ENCODE measurements around the gene RUBCNL.
A peak's percentile ranks its signal among the peaks of the same experiment; 100 is the strongest.
"Not testable (repeated sequence)": the region's sequence is repeated elsewhere in the genome, so short reads cannot be mapped to it uniquely, and the experiment has no call there.

RUBCNL gene

GRCh38 chr13:46378411-46378810 is 8.6 kb downstream of the RUBCNL start:
- no peak overlapping the region for H3K27ac ChIP-seq

GRCh38 chr13:46377554-46377953 is 9.5 kb downstream of the RUBCNL start:
- H3K27ac ChIP-seq: no peak overlapping the region
- DNase-seq (ENCODE audit: low read depth, low spot score): no peak

More at GRCh38 chr13:46378411-46378810, 8.6 kb downstream of the RUBCNL start:
- no peak for DNase-seq (ENCODE audit: low read depth, low spot score)

DNA sequence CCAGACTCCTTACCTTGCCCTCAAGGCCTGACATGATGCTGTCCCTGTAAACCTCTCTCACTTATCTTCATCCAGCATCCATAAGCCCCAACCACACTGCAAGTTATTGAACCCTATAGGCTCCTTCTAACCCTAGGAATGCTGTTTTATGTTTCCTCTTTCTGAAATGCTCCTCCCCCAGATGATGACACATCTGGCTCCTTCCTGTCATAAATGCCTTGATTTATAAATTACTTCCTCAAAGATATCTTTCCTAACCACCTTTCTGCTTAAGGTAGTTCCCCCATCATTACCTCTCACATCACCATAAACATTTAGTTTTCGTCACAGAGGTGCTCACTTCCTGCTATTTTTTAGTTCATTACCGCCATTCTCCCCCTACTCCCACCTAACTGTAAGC is 12.3 kb downstream of the RUBCNL start:
- no peak for DNase-seq (ENCODE audit: low read depth, low spot score)

GRCh38 chr13:46373623-46374022 is 13.4 kb downstream of the RUBCNL start:
- H3K27ac ChIP-seq: no peak overlapping the region
- DNase-seq (ENCODE audit: low read depth, low spot score): no peak

More for the DNA sequence above, 12.3 kb downstream of the RUBCNL start:
- H3K27ac ChIP-seq: no peak overlapping the region

DNA sequence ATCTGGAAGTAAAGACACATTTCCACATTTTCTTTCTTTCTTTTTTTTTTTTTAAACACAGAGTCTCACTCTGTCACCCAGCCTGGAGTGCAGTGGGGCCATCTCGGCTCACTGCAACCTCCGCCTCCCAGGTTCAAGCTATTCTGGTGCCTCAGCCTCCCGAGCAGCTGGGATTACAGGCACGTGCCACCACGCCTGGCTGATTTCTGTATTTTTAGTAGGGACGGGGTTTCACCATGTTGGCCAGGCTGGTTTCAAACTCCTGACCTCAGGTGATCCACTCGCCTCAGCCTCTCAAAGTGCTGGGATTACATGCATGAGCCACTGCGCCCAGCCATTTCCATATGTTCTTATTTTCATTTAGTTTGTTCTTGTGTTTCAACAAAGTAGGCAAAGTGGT is 14.1 kb downstream of the RUBCNL start:
- not testable (repeated sequence) for DNase-seq (ENCODE audit: low read depth, low spot score); H3K27ac ChIP-seq

GRCh38 chr13:46372071-46372470 is 15.0 kb downstream of the RUBCNL start:
- H3K27ac ChIP-seq: no peak overlapping the region
- no peak for DNase-seq (ENCODE audit: low read depth, low spot score)

DNA sequence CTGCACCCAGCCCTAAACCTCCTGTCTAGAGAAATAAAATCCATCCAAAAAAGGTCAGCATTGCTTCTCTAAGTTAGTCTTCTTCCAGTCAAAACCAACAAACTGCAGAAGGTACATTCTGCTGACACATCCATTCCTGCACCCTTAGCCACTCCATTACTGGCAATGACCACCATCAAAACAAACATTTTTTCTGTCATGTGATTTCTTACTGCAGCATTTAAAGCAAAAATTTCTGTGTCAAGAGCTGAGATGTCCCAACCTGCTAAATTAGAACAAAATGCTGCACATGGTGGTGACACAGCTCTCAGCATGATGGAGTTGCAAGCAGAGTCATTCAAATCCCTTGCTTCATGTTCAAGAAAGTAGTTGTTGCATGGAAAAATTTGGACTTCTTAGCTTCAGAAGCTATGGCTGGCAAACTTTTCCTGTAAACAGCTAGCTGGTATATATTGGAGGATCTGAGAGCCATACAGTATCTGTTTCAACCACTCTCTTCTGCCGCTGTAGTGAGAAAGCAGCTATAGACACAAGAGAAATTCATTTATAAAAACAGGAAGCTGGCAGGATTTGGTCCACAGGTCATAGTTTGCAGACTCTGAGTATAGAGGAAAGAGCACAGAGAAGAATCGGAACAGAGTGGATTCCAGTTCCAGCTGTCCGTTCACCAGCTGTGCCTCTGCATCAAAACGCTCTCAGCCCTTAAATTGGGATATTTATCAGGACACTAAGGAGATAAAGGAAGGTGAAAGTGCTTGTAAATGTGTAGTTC is 17.4 kb downstream of the RUBCNL start:
- H3K27ac ChIP-seq: no peak overlapping the region
- no peak for DNase-seq (ENCODE audit: low read depth, low spot score)

- DNase-seq (ENCODE audit: low read depth, low spot score): no peak
- no peak overlapping the region for H3K27ac ChIP-seq
These were observed 19.3 kb downstream of the RUBCNL start for GRCh38 chr13:46367617-46368327.

- DNase-seq (ENCODE audit: low read depth, low spot score): no peak
These were observed 25.6 kb downstream of the RUBCNL start for GRCh38 chr13:46361276-46361934.

GRCh38 chr13:46360604-46361003 is 26.4 kb downstream of the RUBCNL start:
- no peak overlapping the region for H3K27ac ChIP-seq
- no peak for DNase-seq (ENCODE audit: low read depth, low spot score)

More at GRCh38 chr13:46361276-46361934, 25.6 kb downstream of the RUBCNL start:
- no peak overlapping the region for H3K27ac ChIP-seq

DNA sequence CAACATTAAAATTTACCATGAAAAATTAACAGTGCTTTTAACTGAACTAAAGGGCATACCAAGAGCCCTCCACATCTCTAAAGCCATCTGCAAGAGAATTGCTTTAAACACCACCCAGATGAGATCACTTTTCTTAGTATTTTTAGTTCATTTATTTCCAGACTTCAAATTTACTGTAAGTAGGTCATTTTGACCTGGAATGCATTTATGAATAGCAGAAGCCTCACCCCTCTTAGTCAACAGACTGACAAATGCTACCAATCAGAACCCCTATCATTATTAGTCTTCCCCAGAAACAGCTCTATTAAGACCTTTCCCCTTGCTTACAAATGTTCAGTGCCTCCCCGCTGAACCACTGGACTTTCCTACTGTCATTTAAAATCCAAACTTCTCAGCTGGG is 27.3 kb downstream of the RUBCNL start:
- no peak overlapping the region for H3K27ac ChIP-seq
- DNase-seq (ENCODE audit: low read depth, low spot score): no peak

DNA sequence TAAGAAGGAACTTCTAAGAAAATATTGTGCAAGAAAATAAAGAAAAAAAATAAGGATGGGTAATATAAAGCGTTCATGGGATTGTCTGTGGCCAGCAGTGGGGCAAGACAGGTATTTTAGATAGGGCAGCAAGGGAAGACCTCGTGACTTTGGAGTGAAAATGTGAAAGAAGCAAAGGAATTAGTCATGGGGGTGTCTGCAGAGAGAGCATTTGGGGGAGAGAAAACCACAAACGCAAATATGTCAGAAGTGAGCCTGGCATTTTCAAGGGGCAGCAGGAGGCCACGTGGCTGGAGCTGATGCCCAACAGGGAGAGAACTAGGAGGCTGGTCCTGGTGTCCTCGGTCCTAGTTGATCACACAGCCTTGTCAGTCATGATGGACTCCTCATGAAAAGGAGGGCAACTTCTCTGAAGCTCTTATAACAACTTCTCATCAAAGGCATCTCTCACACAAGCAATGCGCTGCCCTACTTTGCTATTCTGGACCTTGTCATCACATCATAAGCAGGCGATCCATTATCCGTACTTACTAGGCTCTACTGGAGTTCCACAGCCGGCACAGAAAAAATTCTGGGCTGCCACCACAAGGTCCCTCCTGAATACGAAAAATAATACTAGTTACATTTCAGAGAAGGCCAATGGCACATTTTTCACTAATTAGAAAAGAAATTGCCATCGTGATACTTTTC is 31.0 kb downstream of the RUBCNL start:
- DNase-seq (ENCODE audit: low read depth, low spot score): no peak
- no peak overlapping the region for H3K27ac ChIP-seq

- peak overlapping the region; percentile 50 for H3K27ac ChIP-seq
- no peak for DNase-seq (ENCODE audit: low read depth, low spot score)
These were observed 32.0 kb downstream of the RUBCNL start for GRCh38 chr13:46355088-46355468.

DNA sequence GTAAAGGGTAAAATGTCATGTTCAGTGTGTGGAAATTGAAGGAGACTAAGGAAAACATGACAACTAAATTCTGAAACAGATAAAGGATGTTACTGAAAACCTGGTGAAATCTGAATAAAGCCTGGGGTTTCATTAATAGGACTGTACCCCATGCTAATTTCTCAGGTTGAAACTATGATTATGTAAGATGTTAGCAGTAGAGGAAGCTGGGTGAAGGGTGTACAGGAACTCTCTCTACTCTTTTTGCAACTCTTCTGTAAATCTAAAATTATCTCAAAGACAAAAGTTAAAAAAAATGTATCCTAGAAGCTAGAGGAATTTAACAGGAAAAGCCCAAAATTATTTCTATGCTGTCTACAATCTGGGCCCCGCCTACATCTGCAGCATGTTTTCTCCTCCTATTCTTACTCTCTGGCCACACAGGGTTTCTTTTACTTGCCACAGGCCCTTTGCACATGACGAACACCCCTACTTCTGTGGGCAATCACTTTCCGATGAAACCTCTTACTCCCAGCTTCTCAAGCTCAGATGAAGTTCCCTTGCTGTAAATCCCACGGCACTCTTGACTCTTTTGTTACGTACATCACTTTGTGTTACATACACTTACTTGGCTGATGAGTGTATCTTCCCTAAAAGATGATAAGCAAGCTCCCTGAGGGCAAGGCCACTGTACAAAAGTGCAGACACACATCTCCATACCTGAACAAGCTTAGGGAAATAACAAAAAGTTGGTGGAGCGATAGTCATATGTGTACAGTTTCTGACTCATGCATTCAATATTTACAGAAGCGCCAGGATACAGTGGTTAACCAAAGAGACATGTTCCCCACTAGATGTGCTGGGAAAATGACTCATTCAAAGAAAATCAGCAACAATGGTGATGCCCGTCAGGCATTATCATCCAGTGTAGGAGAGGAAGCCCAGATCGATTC is 32.6 kb downstream of the RUBCNL start:
- DNase-seq (ENCODE audit: low read depth, low spot score): peak; percentile 83
- peak overlapping the region; percentile 50 for H3K27ac ChIP-seq

GRCh38 chr13:46352805-46353204 is 34.2 kb downstream of the RUBCNL start:
- no peak for DNase-seq (ENCODE audit: low read depth, low spot score)
- no peak overlapping the region for H3K27ac ChIP-seq

- no peak for DNase-seq (ENCODE audit: low read depth, low spot score)
These were observed 37.0 kb downstream of the RUBCNL start for GRCh38 chr13:46350003-46350402.

GRCh38 chr13:46348961-46349360 is 38.1 kb downstream of the RUBCNL start:
- no peak for DNase-seq (ENCODE audit: low read depth, low spot score)

More at GRCh38 chr13:46350003-46350402, 37.0 kb downstream of the RUBCNL start:
- no peak overlapping the region for H3K27ac ChIP-seq

DNA sequence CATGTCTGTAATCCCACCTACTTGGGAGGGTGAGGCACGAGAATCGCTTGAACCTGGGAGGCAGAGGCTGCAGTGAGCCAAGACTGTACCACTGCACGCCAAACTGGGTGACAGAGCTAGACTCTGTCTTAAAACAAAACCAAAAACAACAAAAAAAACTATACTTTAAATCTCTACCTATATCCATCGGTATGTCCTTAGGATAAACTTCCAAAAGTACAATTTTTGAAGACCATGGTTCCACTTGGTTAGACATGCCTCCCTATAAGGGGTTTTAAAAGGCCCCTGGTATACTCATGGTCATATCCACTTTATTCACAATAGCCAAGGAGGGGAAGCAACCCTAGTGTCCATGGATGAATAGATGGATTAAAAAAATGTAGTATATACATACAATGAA is 39.8 kb downstream of the RUBCNL start:
- no peak for DNase-seq (ENCODE audit: low read depth, low spot score)
- H3K27ac ChIP-seq: no peak overlapping the region

More at GRCh38 chr13:46348961-46349360, 38.1 kb downstream of the RUBCNL start:
- no peak overlapping the region for H3K27ac ChIP-seq

- no peak for DNase-seq (ENCODE audit: low read depth, low spot score)
- no peak overlapping the region for H3K27ac ChIP-seq
These were observed 41.2 kb downstream of the RUBCNL start for GRCh38 chr13:46345866-46346265.
